Measurements from ENCODE around the gene OR2T27.

DNA sequence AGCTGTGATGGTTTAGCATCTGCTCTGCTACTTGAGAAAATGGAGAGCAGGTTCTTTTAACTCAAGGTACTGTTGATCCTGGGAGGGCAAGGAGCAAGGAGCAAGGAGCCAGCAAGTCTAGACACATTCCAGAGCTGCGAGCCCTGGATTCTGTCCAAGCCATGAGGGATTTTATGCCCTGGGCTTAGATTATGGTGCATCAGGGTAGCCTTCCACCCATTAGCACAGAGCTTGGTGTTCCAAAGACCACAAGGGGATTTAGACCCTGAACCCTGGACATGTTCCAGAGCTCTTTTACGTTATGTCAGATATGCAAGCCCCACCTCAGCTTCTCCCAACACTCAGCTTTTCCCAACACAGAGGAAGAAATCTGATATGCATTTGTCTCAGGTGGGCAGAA, 49.3 kb upstream of the OR2T27 start:
- TF ChIP-seq, protein P1, sequence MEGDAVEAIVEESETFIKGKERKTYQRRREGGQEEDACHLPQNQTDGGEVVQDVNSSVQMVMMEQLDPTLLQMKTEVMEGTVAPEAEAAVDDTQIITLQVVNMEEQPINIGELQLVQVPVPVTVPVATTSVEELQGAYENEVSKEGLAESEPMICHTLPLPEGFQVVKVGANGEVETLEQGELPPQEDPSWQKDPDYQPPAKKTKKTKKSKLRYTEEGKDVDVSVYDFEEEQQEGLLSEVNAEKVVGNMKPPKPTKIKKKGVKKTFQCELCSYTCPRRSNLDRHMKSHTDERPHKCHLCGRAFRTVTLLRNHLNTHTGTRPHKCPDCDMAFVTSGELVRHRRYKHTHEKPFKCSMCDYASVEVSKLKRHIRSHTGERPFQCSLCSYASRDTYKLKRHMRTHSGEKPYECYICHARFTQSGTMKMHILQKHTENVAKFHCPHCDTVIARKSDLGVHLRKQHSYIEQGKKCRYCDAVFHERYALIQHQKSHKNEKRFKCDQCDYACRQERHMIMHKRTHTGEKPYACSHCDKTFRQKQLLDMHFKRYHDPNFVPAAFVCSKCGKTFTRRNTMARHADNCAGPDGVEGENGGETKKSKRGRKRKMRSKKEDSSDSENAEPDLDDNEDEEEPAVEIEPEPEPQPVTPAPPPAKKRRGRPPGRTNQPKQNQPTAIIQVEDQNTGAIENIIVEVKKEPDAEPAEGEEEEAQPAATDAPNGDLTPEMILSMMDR (IDR thresholded peaks at IDR 0.05) = no peak
- no peak for TF ChIP-seq POLR2A (IDR thresholded peaks at IDR 0.05)

Data from testis (tissue), 2 donors.